ENCODE measurements around the gene SIGLEC11. TPM values are rescaled to one million over a fixed set of nuclear protein-coding genes. Genes with fewer than 3 reads are reported as not detected.

SIGLEC11 gene
- total RNA-seq, 2 experiments from 2014 or later = not detected

GRCh38 chr19:49952906-49953305 lies 8.1 kb downstream of the SIGLEC11 start:
- ChIA-PET POLR2A (no interaction called here), CTCF (ENCODE audit: unreplicated experiment) (no interaction called here)
- Histone ChIP-seq H3K79me2 (ENCODE audit: insufficient read depth, low read depth, low read length) (no peaks in the 10 kb centered on the region), H2AFZ (ENCODE audit: low read length) (no peak overlapping the region), H3K4me3 (ENCODE audit: low read depth, low read length, poor library complexity, severe bottlenecking) (no peak overlapping the region), H3K36me3 (ENCODE audit: insufficient read depth, low read length) (no peaks in the 10 kb centered on the region), H4K20me1 (ENCODE audit: insufficient read depth, low read length) (no peaks in the 10 kb centered on the region), H3K4me1 (ENCODE audit: insufficient read depth, low read length, poor library complexity, severe bottlenecking) (peaks cover 9% of the 10 kb centered on the region), H3K4me2 (ENCODE audit: low read length) (no peak overlapping the region), H3K9me2 (ENCODE audit: insufficient read depth, low read length) (no peaks in the 10 kb centered on the region), H3K27ac (ENCODE audit: low read depth, low read length, poor library complexity, severe bottlenecking) (no peak overlapping the region), H3K9me3 (ENCODE audit: low read length) (no peaks in the 10 kb centered on the region)
- no peak for TF ChIP-seq CTCF (conservative IDR thresholded peaks at IDR 0.05; ENCODE audit: low read length)
- no peak for TF ChIP-seq EZH2phosphoT487 (IDR thresholded peaks at IDR 0.05; ENCODE audit: borderline replicate concordance, low read depth, low read length)
- intact Hi-C loops (cut with micrococcal nuclease; ENCODE audit: unreplicated experiment) = no loop called here
- no TSS peak for BruUV-seq (replicated peaks)
- DNase-seq (ENCODE audit: low spot score) = no peak

GRCh38 chr19:49952479-49952836 lies 8.5 kb downstream of the SIGLEC11 start:
- CTCF ChIA-PET (ENCODE audit: unreplicated experiment) = no interaction called here
- POLR2A ChIA-PET = no interaction called here
- no TSS peak for BruUV-seq (replicated peaks)

More at GRCh38 chr19:49952479-49952836, 8.5 kb downstream of the SIGLEC11 start:
- H3K79me2 ChIP-seq (ENCODE audit: insufficient read depth, low read depth, low read length) = no peaks in the 10 kb centered on the region
- intact Hi-C loops (cut with micrococcal nuclease; ENCODE audit: unreplicated experiment) = no loop called here
- no peak overlapping the region for H3K27ac ChIP-seq (ENCODE audit: low read depth, low read length, poor library complexity, severe bottlenecking)
- H3K9me3 ChIP-seq (ENCODE audit: low read length) = no peaks in the 10 kb centered on the region
- no peak overlapping the region for H3K4me2 ChIP-seq (ENCODE audit: low read length)
- no peak for DNase-seq (ENCODE audit: low spot score)
- TF ChIP-seq EZH2phosphoT487 (IDR thresholded peaks at IDR 0.05; ENCODE audit: borderline replicate concordance, low read depth, low read length) (no peak), CTCF (conservative IDR thresholded peaks at IDR 0.05; ENCODE audit: low read length) (no peak)
- H3K4me1 ChIP-seq (ENCODE audit: insufficient read depth, low read length, poor library complexity, severe bottlenecking) = peaks cover 9% of the 10 kb centered on the region
- no peaks in the 10 kb centered on the region for H3K36me3 ChIP-seq (ENCODE audit: insufficient read depth, low read length)
- no peaks in the 10 kb centered on the region for H4K20me1 ChIP-seq (ENCODE audit: insufficient read depth, low read length)
- no peaks in the 10 kb centered on the region for H3K9me2 ChIP-seq (ENCODE audit: insufficient read depth, low read length)
- no peak overlapping the region for H3K4me3 ChIP-seq (ENCODE audit: low read depth, low read length, poor library complexity, severe bottlenecking)
- no peak overlapping the region for H2AFZ ChIP-seq (ENCODE audit: low read length)

Measured in OCI-LY7 (cell line).